Globus pallidus (tissue), 1 donor: ENCODE measurements around the gene NACA2.

Experiments
- DNase-seq: peaks from one replicate; pipeline ENCODE4 v3.0.0-alpha.2; 2015; ENCODE audit warnings: low spot score

NACA2 gene

DNA sequence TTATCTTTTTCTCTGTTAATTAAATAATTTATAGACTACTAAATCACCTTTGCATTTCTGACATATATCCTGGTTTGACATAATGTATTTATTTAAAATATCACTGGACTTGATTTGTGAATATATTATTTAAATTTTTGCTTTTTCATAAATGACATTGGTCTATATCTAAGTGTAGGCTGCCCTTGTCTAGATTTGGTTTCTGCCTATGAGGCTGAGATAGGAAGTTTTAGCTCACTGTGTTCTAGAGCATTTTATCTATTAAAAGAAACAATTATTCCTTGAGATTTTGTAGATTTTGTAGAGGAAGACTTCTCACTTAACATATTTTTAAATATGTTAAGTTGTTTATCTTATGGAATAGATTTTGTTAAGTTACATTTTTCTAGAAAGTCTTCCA is 43.9 kb downstream of the NACA2 start:
- DNase-seq = no peak

DNA sequence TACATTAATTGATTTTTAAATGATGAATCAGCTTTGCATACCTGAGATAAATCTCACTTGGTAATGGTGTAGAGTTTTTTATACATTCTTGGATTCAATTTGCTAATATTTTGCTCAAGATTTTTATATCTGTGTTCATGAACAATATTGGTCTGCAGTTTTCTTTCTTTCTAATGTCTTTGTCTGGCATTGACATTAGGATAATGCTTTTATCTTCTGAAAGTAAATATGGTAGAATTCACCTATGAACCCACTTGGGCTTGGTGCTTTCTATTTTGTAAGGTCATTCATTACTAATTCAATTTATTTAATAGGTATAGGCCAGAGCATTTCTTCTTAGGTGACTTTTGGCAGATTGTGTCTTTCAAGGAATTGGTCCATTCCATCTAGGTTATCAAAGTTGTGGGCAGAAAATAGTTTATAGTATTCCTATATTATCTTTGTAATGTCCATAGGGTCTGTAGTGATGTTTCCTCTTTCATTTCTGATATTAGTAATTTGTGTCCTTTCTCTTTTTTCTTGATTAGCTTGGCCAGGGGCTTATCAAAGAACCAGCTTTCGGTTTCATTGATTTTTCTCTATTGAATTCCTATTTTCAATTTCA is 45.6 kb downstream of the NACA2 start:
- no peak for DNase-seq

DNA sequence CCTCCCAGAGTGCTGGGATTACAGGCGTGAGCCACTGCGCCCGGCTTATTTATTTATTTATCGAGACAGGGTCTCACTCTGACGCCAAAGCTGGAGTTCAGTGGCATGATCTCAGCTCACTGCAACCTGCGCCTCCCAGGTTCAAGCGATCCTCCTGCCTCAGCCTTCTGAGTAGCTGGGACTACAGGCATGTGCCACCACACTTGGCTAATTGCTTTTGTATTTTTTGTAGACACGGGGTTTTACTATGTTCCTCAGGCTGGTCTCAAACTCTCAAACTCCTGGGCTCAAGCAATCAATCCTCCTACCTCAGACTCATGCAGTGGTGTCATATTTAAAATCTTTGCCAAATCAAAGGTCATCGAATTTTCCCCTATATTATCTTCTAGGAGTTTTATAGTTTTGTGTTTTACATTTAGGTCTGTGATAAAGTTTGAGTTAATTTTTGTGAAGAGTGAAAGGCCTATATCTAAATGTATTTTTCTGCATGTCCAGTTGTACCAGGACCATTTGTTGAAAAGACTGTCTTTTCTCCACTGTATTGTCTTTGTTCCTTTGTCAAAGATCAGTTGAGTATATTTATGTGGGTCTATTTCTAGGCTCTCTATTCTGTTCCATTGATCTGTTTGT is 47.1 kb downstream of the NACA2 start:
- DNase-seq = no peak

DNA sequence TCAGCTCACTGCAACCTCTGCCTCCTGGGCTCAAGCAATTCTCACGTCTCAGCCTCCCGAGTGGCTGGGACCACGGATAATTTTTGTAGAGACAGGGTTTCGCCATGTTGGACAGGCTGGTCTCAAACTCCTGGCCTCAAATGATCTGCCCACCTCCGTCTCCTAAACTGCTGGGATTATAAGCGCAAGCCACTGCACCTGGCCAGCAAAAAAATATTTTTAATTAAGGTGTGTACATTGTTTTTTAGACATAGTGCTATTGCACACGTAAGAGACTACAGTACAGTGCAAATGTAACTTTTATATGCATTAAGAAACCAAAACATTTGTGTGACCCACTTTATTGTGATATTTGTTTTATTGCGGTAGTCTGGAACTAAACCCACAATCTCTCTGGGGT is 49.0 kb downstream of the NACA2 start:
- no peak for DNase-seq

DNA sequence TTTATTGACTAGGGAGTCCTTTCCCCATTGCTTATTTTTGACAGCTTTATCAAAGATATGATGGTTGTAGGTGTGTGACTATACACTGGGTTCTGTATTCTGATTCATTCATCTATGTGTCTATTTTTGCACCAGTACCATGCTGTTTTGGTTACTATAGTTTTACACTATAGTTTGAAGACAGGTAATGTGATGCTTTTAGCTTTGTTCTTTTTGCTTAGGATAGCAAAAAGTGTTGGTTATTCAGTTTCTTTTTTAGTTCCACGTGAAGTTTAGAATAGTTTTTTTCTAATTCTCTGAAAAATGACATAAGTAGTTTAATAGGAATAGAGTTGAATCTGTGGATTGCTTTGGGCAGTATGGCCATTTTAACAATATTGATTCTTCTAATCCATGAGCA is 50.1 kb downstream of the NACA2 start:
- no peak for DNase-seq
